GM21737 (cell line): ENCODE measurements around the gene SRP14.

ENCODE experiments used
- ATAC-seq: cut with Tn5 transposase; IDR thresholded peaks from one replicate; pipeline ENCODE4 v1.9.1; 2021; ENCODE audit warnings: mild to moderate bottlenecking, moderate library complexity; ENCODE audit not compliant: unreplicated experiment

SRP14 gene

GRCh38 chr15:40069178-40070165 is 30.5 kb upstream of the SRP14 start:
- ATAC-seq, result peak; percentile 70

DNA sequence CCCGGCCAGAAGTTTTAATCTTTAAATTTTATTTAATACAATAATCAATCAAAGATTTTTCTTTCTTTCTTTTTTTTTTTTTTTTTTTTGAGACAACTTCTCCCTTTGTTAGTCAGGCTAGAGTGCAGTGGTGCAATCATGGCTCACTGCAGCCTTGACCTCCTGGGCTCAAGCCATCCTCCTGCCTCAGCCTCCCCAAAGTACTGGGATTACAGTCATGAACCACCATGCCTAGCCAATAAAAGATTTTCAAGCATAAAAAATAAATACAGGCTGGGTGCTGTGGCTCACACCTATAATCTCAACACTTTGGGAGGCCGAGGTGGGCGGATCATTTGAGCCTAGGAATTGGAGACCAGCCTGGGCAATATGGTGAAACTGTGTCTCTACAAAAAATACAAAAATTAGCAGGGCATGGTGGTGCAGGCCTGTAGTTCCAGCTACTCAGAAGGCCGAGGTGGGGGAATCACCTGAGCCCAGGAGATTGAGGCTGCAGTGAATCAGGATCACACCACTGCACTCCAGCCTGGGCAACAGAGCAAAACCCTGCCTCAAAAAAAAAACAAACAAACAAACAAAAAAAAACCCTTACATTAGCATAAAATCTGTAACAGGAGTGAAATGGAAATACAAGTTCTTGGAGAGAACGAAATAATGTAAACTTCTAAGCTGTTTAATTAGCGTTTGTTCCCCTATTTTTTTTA is 29.1 kb upstream of the SRP14 start:
- no peak for ATAC-seq

GRCh38 chr15:40066589-40066988 is 27.6 kb upstream of the SRP14 start:
- no peak for ATAC-seq

- ATAC-seq, result no peak
These were observed 26.2 kb upstream of the SRP14 start for GRCh38 chr15:40065166-40065565.

DNA sequence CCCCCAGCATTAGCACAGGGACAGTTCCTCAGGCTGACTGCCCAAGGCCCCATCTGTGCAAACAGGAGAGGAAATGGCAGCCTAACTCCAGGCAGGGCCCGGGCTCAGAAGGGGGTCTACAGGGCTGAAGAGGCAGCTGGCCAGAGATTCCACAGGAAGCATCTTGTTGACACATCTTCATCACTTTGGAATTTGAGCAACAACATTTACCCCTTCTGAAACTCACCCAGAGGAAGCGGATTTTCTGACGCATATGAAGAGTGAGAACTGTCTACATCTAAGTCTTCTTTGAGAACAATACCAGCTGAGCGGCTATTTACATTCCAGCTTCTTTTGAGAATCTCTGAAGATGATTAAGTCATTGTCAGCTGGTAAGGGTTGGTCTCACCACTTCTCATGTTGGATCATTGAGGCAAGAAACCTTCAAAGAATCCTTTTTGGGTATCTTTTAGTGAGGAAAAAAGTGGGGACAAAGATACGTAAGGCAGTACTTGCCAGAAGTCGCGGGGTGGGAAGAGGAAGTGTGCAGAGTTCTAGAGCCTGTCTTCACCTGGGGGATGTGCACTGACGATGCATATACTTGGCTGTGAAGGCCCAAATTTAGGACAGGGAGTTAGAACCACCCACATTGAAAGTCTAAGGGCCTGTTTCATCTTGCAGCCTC is 25.4 kb upstream of the SRP14 start:
- no peak for ATAC-seq

- no peak for ATAC-seq
These were observed 24.6 kb upstream of the SRP14 start for GRCh38 chr15:40063563-40064011.

DNA sequence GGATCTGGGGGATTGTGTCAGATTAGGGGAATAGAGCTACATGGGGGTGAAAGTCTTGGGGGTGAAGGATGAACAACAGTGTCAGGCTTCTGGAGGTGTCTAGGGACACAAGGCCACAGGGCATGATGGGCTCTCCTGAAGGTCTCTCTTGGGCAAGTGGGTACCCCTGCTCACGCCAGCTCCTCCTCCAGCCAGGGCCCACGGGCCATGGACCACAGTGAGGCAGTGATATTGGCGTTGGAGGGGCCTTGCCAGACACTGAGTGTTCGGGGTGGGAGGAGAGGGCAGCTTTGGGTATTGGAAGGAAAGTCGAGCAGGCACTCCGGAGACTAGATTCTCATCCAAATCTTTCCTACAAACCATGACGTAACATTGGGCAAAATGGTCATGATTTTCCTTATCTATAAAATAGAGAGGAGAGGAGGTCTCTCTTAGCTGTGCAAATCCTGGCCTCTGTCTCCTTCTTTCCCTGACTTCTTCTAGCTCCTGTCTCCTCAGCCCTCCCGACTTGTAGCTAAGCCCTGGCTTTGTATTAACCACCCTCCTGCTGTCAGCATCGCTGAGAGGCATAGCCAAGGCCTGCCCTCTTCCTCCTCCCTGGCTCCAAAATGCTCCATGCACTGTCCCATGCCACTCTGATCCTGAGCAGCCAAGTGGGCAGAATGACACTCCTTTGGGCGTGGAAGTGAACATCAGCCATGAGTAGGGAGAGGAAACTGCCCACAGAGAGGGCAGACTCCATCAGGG is 24.0 kb upstream of the SRP14 start:
- no peak for ATAC-seq

- peak; percentile 47 for ATAC-seq
These were observed 22.4 kb upstream of the SRP14 start for GRCh38 chr15:40061212-40061901.

DNA sequence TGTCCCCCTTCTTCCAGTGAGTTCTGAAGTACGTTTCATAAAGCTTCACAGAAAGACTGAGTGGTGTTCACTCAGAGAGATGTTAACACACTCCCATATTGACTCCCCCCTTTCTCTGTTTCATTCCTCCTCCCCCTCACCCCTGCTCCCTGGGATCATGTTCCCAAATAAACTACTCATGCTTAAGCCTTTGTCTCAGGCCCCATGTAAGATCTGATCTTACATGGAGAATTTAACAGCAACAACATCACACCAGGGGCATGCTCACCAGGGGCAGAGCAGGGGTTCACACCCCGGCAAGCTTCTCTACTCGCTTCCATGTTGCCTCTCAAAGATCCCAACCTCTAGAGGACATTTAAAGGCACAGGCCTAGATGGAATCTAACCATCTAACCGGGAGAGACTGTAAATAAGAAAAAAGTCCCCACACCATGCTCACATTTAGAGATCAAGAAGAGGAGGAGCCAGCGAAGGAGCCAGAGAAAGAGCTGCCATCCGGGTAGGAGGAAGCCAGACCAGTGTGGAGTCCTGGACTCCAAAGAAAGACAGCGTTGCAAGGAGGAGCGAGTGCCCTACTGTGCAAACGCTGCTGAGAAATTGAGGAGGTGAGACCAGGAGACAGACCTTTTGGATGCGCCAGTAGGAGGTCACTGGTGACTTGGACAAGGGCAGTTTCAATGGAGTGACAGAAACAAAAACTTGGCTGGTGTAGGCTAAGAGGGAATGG is 21.4 kb upstream of the SRP14 start:
- ATAC-seq, result no peak

GRCh38 chr15:40059821-40060220 is 20.8 kb upstream of the SRP14 start:
- no peak for ATAC-seq

DNA sequence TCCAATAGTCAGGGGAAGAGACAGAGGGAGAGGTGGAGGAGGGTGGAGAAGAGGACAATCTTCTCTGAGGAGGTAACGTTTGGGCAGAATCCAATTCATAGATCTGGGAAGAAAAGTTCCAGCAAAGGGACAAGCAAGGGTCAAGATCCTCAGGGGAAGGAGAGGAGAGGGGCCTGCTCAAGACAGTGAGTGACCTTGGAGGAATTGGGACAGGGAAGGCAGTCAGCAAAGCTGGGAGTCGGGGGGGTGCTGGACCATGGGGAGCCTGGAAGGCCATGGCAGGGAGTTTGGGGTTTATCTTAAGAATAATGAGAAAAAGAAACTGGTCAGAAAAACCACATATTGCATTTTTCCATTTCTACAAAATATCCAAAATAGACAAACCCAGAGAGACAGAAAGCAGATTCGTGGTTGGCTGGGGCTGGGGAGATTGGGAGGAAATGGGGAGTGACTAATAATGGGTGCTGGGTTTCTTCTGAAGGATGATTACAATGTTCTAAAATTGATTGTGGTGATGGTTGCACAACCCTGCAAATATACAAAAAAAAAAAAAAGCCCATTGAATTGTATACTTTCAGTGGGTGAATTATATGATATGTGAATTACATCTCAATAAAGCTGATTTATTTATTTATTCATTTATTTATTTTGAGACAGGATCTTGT is 19.6 kb upstream of the SRP14 start:
- ATAC-seq, result no peak

- peak; percentile 2 for ATAC-seq
These were observed 16.8 kb upstream of the SRP14 start for GRCh38 chr15:40055576-40056293.

- ATAC-seq, result peak; percentile 60
These were observed 16.0 kb upstream of the SRP14 start for GRCh38 chr15:40054855-40055575.

GRCh38 chr15:40054605-40054854 is 15.5 kb upstream of the SRP14 start:
- peak; percentile 31 for ATAC-seq

DNA sequence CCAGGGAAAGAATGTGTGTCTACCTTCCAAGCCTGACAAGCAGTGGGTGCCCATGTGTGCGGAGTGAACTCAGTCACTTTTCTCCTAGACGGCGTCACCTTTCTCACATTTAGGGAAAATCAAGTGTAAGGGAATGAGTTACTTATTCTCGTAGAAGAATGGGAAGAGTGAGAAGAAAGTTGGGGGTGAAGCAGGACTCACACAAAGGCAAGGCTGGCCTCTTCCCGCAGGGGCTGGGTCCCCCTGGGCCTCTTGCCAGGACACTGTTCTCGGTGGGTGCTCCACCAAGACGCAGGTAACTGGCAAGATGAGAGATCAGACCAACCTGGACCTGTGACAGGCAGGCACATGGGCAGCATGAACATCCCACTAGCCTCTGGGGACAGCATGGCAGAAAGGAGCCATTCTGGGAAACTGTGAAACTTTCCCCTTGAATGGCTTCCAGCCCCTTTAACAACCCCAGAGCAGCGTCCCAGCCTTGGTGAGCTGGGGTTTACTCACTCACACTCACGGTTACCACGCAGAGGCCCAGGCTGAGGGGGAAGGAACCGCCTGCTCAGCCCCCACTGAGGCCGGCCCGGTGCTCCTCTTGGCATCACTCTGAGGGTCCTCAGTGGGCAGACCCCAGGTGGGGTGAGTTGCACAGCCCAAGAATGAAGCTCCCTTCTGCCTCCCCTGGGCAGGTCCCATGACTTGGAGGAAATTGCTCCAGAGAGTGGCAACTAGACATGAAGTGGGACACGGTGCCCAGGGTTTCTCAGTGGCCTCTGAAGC is 15.0 kb upstream of the SRP14 start:
- peak; percentile 18 for ATAC-seq

DNA sequence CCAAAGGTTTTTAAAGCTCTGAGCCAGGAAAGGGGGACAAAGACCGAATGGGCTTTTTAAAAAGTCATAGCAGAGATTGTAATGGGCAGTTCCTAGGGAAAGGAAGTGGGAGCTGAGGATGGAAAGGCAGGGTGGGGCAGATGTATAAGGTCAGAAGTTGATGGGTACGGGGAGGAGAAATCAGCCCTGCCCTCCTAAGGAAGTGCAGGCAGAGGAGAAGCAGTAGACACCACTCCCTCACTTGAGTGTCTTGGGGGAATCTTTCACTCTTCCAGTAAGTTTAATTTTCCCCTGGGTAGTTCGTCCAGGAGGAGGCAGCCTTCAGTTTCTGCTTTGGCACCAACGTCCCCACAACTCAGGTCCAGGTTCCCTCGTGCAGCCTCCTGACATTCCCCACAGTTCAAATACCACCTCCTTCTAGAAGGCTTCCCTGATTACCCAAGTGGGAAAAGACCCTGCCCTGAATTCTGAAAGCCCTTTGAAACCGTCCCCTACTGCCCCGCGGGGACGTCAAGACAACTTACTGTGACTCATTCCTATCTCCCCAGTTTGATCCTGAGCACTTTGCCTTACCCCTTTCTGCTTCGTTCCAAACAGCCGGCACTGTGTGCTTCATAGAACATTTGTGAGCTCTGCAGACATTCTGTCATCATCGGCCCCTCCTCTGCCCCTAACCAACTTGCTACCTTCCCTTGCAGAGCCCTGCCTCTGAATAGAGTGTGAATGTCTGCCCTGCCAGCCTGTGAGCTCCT is 14.3 kb upstream of the SRP14 start:
- no peak for ATAC-seq
